Adrenal gland (tissue), 5 donors: Measurements from ENCODE around the gene CNIH2.

ENCODE experiments used
- CTCF ChIP-seq, 6 experiments: fragments of 450-650 bp in 4 of 6; fragments of 200-600 bp in 2 of 6; sonication (generic) in 1 of 6; IDR thresholded peaks; 1 replicate in 5 of 6; 2 replicates in 1 of 6; pipeline versions ENCODE4 v1.5.1 to v1.8.0; 2016 to 2021; ENCODE audit warnings: antibody characterized with exemption in 6 of 6, mild to moderate bottlenecking in 2 of 6, moderate library complexity in 1 of 6
- POLR2A ChIP-seq, 2 donors: fragments of 450-650 bp; IDR thresholded peaks; one replicate each; pipeline ENCODE4 v1.6.1; 2017; ENCODE audit warnings: antibody characterized with exemption in 2 of 2, mild to moderate bottlenecking in 2 of 2, moderate library complexity in 1 of 2
- donor health status: DM: no; HTN: no; CAD: no.

GRCh38 chr11:66277471-66278362 lies at the start of gene CNIH2:
- TF ChIP-seq CTCF (IDR thresholded peaks at IDR 0.05) (no peak), POLR2A (IDR thresholded peaks at IDR 0.05) (no peak)
